DND-41 (cell line): ENCODE measurements around the gene ABCB9.

Experiments used
- EZH2 ChIP-seq: IDR thresholded peaks from 3 replicates; pipeline ENCODE4 v1.6.1; 2012; ENCODE audit warnings: borderline replicate concordance, low read depth, mild to moderate bottlenecking, moderate library complexity, low read length, inconsistent platforms; ENCODE audit not compliant: severe bottlenecking
- TF ChIP-seq, protein P1 (sequence below): IDR thresholded peaks from 2 replicates; pipeline ENCODE4 v1.5.1; 2012; ENCODE audit warnings: borderline replicate concordance, low read length, moderate library complexity, mild to moderate bottlenecking; ENCODE audit not compliant: poor library complexity, severe bottlenecking; ENCODE audit errors: extremely low read depth

DNA sequence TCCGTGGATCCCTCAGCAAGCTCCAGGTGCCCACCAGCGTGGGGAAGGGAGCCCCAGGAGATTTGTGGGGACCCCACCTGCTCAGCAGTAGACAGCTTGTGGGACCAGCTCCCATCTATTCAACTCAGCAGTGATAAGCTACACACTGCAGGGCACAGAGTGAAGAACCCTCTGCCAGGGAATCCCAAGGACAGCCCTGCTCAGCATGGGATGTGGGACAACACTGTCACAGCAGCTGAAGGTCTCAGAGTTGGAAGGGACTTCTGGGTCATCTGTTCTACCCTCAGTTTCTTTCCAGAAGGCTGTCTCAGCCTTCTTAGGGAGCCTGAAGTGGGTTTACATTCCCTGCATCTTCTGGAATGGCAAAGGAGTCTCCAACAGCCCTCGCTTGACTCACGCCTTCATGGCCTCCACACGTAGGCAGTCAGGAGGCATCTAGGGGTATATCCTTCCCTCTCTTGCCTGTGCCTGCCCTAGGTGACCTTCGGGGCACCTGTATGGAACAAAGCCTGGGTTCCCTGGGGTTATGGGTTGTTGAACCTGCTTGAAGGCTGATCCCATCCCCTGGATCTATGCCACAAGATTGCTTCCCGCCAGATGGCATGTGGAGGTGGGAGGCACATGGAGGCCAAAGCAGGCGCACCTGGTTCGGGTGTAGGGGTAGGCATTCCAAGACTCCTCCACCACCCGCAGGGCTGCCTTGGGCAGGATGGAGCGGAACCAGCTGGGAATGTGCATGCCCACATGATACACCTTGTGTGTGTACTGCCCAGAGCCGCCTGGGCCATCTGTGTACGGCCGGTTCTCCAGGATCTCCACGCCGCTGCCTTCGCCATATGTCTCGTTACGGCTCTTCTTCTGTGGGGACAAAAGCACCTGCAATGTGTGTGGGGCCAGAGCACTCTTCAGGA, 47.2 kb upstream of the ABCB9 start:
- TF ChIP-seq, protein P1, sequence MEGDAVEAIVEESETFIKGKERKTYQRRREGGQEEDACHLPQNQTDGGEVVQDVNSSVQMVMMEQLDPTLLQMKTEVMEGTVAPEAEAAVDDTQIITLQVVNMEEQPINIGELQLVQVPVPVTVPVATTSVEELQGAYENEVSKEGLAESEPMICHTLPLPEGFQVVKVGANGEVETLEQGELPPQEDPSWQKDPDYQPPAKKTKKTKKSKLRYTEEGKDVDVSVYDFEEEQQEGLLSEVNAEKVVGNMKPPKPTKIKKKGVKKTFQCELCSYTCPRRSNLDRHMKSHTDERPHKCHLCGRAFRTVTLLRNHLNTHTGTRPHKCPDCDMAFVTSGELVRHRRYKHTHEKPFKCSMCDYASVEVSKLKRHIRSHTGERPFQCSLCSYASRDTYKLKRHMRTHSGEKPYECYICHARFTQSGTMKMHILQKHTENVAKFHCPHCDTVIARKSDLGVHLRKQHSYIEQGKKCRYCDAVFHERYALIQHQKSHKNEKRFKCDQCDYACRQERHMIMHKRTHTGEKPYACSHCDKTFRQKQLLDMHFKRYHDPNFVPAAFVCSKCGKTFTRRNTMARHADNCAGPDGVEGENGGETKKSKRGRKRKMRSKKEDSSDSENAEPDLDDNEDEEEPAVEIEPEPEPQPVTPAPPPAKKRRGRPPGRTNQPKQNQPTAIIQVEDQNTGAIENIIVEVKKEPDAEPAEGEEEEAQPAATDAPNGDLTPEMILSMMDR, result no peak
- TF ChIP-seq EZH2, result no peak
